PC-3 (cell line): Measurements from ENCODE around the gene CLOCK. TPM values are rescaled to one million over a fixed set of nuclear protein-coding genes. Genes with fewer than 3 reads are reported as not detected.

Experiments
- ATAC-seq: fragments of 200-7000 bp; cut with Tn5 transposase; 2 replicates; pipeline ENCODE4 v1.9.1; 2020; ENCODE audit warnings: mild to moderate bottlenecking, moderate library complexity
- BruUV-seq: library from RNA; stranded (reverse); fragments of 400-500 nt; replicated peaks from 2 replicates; lab custom pipeline; 2021; lab: Mats Ljungman, UMichigan
- CTCF ChIA-PET: fragments of 300-600 bp; sonication (Branson Sonifier 250); formaldehyde crosslinking; loops from one replicate; lab custom pipeline; 2022; ENCODE audit warnings: antibody characterized with exemption; lab: Charles Lee
- POLR2A ChIA-PET: fragments of 300-600 bp; sonication (Branson Sonifier 250); formaldehyde crosslinking; loops from one replicate; lab custom pipeline; 2022; ENCODE audit warnings: antibody characterized with exemption; ENCODE audit not compliant: unreplicated experiment; lab: Charles Lee
- DNase-seq: peaks from one replicate; pipeline ENCODE4 v3.0.0-alpha.2; 2015
- H2AFZ ChIP-seq: fragments of 300-600 bp; sonication (generic); 2 replicates; pipeline ENCODE4 v1.6.0; 2016; ENCODE audit warnings: antibody characterized with exemption, low read length
- H3F3A ChIP-seq: fragments of 300-600 bp; sonication (generic); one replicate; pipeline ENCODE4 v1.6.0; 2017; ENCODE audit warnings: antibody characterized with exemption, low read length, control low read depth, mild to moderate bottlenecking; ENCODE audit not compliant: unreplicated experiment
- H3K27ac ChIP-seq: fragments of 300-600 bp; sonication (generic); 2 replicates; pipeline ENCODE4 v1.5.1; 2016; ENCODE audit warnings: mild to moderate bottlenecking, low read length
- H3K27me3 ChIP-seq: fragments of 300-600 bp; sonication (generic); 2 replicates; pipeline ENCODE4 v1.6.1; 2016; ENCODE audit warnings: low read length, mixed read lengths
- H3K36me3 ChIP-seq: fragments of 300-600 bp; sonication (generic); 2 replicates; pipeline ENCODE4 v1.6.1; 2016; ENCODE audit warnings: low read depth, mixed run types, low read length, mixed read lengths
- H3K4me1 ChIP-seq: fragments of 300-600 bp; sonication (generic); 2 replicates; pipeline ENCODE4 v1.5.1; 2016; ENCODE audit warnings: low read length; ENCODE audit not compliant: insufficient read depth
- H3K4me2 ChIP-seq: fragments of 300-600 bp; sonication (generic); 2 replicates; pipeline ENCODE4 v1.6.0; 2016; ENCODE audit warnings: low read length
- H3K4me3 ChIP-seq: fragments of 300-600 bp; sonication (generic); 2 replicates; pipeline ENCODE4 v1.5.1; 2016; ENCODE audit warnings: mild to moderate bottlenecking, low read length, mixed read lengths
- H3K79me2 ChIP-seq: fragments of 300-600 bp; sonication (generic); 2 replicates; pipeline ENCODE4 v1.6.1; 2017; ENCODE audit warnings: low read length, mixed read lengths
- H3K9ac ChIP-seq: fragments of 300-600 bp; sonication (generic); 2 replicates; pipeline ENCODE4 v1.6.0; 2016; ENCODE audit warnings: mild to moderate bottlenecking, low read length
- H3K9me2 ChIP-seq: fragments of 300-600 bp; sonication (generic); replicated peaks from 2 replicates; pipeline ENCODE4 v1.6.1; 2016; ENCODE audit warnings: mixed run types, low read length, mixed read lengths
- H3K9me3 ChIP-seq: fragments of 300-600 bp; sonication (generic); 2 replicates; pipeline ENCODE4 v1.6.1; 2016; ENCODE audit warnings: low read length, mixed read lengths
- H4K20me1 ChIP-seq: fragments of 300-600 bp; sonication (generic); 2 replicates; pipeline ENCODE4 v1.6.1; 2016; ENCODE audit warnings: low read length, mixed read lengths
- EZH2 ChIP-seq: fragments of 300-600 bp; sonication (generic); IDR thresholded peaks from one replicate; pipeline ENCODE4 v1.6.1; 2017; ENCODE audit warnings: antibody characterized with exemption, mild to moderate bottlenecking, low read length; ENCODE audit not compliant: unreplicated experiment
- EZH2phosphoT487 ChIP-seq: fragments of 300-600 bp; sonication (generic); IDR thresholded peaks from 2 replicates; pipeline ENCODE4 v1.6.1; 2018; ENCODE audit warnings: mild to moderate bottlenecking, antibody characterized with exemption, low read length, borderline replicate concordance
- intact Hi-C: fragments of 100-400 bp; cut with micrococcal nuclease; formaldehyde crosslinking; loops from 2 replicates; pipeline ENCODE4 v1.9.0; 2023
- total RNA-seq: library from RNA; depleted of rRNA; stranded (reverse); fragments of >200 nt; gene quantifications from 2 replicates; pipeline ENCODE4 v1.2.3, GENCODE V29; 2014
- TF ChIP-seq, protein P1 (sequence below): fragments of 300-600 bp; sonication (generic); conservative IDR thresholded peaks from 2 replicates; pipeline ENCODE4 v1.5.1; 2017; ENCODE audit warnings: antibody characterized with exemption, low read depth, mild to moderate bottlenecking, low read length

Gene CLOCK
- total RNA-seq, 1 experiment from 2014 or later, result 39.7 TPM

- no peak overlapping the region for H3K4me3 ChIP-seq
- no peak for ATAC-seq
These were observed 29.0 kb downstream of the CLOCK start for GRCh38 chr4:55517526-55518229.

DNA sequence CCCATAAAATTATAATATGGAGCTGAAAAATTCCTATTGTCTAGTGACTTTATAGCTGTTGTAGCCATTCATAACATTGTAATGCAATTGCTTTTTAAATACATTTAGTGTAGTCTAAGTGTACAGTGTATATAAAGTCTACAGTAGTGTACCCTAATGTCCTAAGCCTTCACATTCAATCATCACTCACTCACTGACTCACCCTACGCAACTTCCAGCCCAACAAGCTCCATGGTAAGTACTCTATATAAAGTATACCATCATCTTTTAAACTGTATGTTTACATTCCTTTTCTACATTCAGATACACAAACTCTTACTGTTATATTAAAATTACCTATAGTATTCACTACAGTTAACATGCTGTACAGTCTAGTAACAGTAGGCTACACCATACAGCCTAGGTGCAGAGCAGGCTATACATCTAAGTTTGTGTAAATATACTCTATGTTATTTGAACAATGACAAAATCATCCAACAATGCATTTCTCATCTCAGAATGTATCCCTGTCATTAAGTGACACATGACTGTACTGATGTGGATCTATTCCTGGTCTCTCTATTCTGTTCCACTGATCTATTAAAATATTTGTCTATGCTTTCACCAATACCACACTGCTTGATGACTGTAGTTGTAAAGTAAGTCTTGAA is 33.7 kb downstream of the CLOCK start:
- TF ChIP-seq, protein P1, sequence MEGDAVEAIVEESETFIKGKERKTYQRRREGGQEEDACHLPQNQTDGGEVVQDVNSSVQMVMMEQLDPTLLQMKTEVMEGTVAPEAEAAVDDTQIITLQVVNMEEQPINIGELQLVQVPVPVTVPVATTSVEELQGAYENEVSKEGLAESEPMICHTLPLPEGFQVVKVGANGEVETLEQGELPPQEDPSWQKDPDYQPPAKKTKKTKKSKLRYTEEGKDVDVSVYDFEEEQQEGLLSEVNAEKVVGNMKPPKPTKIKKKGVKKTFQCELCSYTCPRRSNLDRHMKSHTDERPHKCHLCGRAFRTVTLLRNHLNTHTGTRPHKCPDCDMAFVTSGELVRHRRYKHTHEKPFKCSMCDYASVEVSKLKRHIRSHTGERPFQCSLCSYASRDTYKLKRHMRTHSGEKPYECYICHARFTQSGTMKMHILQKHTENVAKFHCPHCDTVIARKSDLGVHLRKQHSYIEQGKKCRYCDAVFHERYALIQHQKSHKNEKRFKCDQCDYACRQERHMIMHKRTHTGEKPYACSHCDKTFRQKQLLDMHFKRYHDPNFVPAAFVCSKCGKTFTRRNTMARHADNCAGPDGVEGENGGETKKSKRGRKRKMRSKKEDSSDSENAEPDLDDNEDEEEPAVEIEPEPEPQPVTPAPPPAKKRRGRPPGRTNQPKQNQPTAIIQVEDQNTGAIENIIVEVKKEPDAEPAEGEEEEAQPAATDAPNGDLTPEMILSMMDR, result peak; percentile 37; the same call in 1 of the 2 replicates
- no peak for TF ChIP-seq EZH2phosphoT487
- CTCF ChIA-PET, result no interaction called here
- peaks cover 51% of the 10 kb centered on the region for H3K79me2 ChIP-seq
- peak; percentile 92 for ATAC-seq
- H3K4me3 ChIP-seq, result no peak overlapping the region
- peak; percentile 92 for DNase-seq
- no peaks in the 10 kb centered on the region for H3K9me2 ChIP-seq
- no peak overlapping the region for H2AFZ ChIP-seq
- peaks cover 8% of the 10 kb centered on the region for H3F3A ChIP-seq
- no TSS peak for BruUV-seq
- H3K27me3 ChIP-seq, result no peaks in the 10 kb centered on the region
- H3K9ac ChIP-seq, result no peak overlapping the region
- POLR2A ChIA-PET, result no interaction called here
- H4K20me1 ChIP-seq, result no peaks in the 10 kb centered on the region; the same call in 1 of the 2 replicates
- peak overlapping the region; percentile 59 for H3K27ac ChIP-seq
- no peaks in the 10 kb centered on the region for H3K9me3 ChIP-seq
- H3K36me3 ChIP-seq, result peaks cover 4% of the 10 kb centered on the region; the same call in 1 of the 2 replicates
- H3K4me2 ChIP-seq, result peak overlapping the region; percentile 33
- peaks cover 38% of the 10 kb centered on the region for H3K4me1 ChIP-seq
- intact Hi-C loops, result no loop called here

More at GRCh38 chr4:55517526-55518229, 29.0 kb downstream of the CLOCK start:
- TF ChIP-seq, protein P1, result no peak
- TF ChIP-seq EZH2, result no peak
- no peak for TF ChIP-seq EZH2phosphoT487
- Histone ChIP-seq H3K27me3 (no peaks in the 10 kb centered on the region), H4K20me1 (no peaks in the 10 kb centered on the region; the same call in 1 of the 2 replicates), H3K27ac (no peak overlapping the region), H3K9ac (no peak overlapping the region), H2AFZ (no peak overlapping the region), H3K9me3 (no peaks in the 10 kb centered on the region), H3K9me2 (no peaks in the 10 kb centered on the region), H3F3A (peaks cover 8% of the 10 kb centered on the region), H3K36me3 (no peaks in the 10 kb centered on the region), H3K4me2 (no peak overlapping the region), H3K79me2 (peaks cover 67% of the 10 kb centered on the region), H3K4me1 (peaks cover 19% of the 10 kb centered on the region)
- ChIA-PET CTCF (no interaction called here), POLR2A (no interaction called here)
- no peak for DNase-seq
- BruUV-seq, result no TSS peak
- intact Hi-C loops, result no loop called here

- Histone ChIP-seq H2AFZ (no peak overlapping the region), H3K4me2 (no peak overlapping the region), H3K27me3 (no peaks in the 10 kb centered on the region), H3K79me2 (peaks cover 43% of the 10 kb centered on the region), H3K4me3 (no peak overlapping the region), H3K4me1 (peaks cover 38% of the 10 kb centered on the region), H3K9ac (no peak overlapping the region), H3K9me2 (no peaks in the 10 kb centered on the region), H3K9me3 (no peaks in the 10 kb centered on the region), H3F3A (peaks cover 8% of the 10 kb centered on the region), H4K20me1 (no peaks in the 10 kb centered on the region; the same call in 1 of the 2 replicates), H3K27ac (peak overlapping the region; percentile 59; the same call in 1 of the 2 replicates), H3K36me3 (peaks cover 7% of the 10 kb centered on the region)
- DNase-seq (no peak), ATAC-seq (no peak)
- intact Hi-C loops, result no loop called here
- TF ChIP-seq, protein P1, result no peak
- TF ChIP-seq EZH2phosphoT487 (no peak), EZH2 (no peak)
- ChIA-PET POLR2A (no interaction called here), CTCF (no interaction called here)
- BruUV-seq, result no TSS peak
These were observed 34.6 kb downstream of the CLOCK start for GRCh38 chr4:55512077-55512476.
